ENCODE data around the gene CCDC57.

CCDC57 gene

GRCh38 chr17:82217530-82218204 is 5.0 kb upstream of the CCDC57 start:
- no peak overlapping the region for H3K4me3 ChIP-seq (ENCODE audit: low read depth, low read length)
- TF ChIP-seq CTCF (IDR thresholded peaks at IDR 0.05; ENCODE audit: borderline replicate concordance, insufficient read depth, low read depth, low read length), result no peak

GRCh38 chr17:82217120-82217529 is 4.5 kb upstream of the CCDC57 start:
- H3K4me3 ChIP-seq (ENCODE audit: low read depth, low read length), result no peak overlapping the region
- TF ChIP-seq CTCF (IDR thresholded peaks at IDR 0.05; ENCODE audit: borderline replicate concordance, insufficient read depth, low read depth, low read length), result no peak

- no peak overlapping the region for H3K4me3 ChIP-seq (ENCODE audit: low read depth, low read length)
- no peak for TF ChIP-seq CTCF (IDR thresholded peaks at IDR 0.05; ENCODE audit: borderline replicate concordance, insufficient read depth, low read depth, low read length)
These were observed 3.9 kb upstream of the CCDC57 start for GRCh38 chr17:82216301-82217119.

GRCh38 chr17:82215972-82216300 is 3.3 kb upstream of the CCDC57 start:
- TF ChIP-seq CTCF (IDR thresholded peaks at IDR 0.05; ENCODE audit: borderline replicate concordance, insufficient read depth, low read depth, low read length), result no peak
- no peak overlapping the region for H3K4me3 ChIP-seq (ENCODE audit: low read depth, low read length)

- no peak overlapping the region for H3K4me3 ChIP-seq (ENCODE audit: low read depth, low read length)
- TF ChIP-seq CTCF (IDR thresholded peaks at IDR 0.05; ENCODE audit: borderline replicate concordance, insufficient read depth, low read depth, low read length), result no peak
These were observed 2.7 kb upstream of the CCDC57 start for GRCh38 chr17:82215095-82215971.

GRCh38 chr17:82214012-82214628 is 1.5 kb upstream of the CCDC57 start:
- no peak overlapping the region for H3K4me3 ChIP-seq (ENCODE audit: low read depth, low read length)
- TF ChIP-seq CTCF (IDR thresholded peaks at IDR 0.05; ENCODE audit: borderline replicate concordance, insufficient read depth, low read depth, low read length), result no peak

All from GM12875 (cell line).